Thyroid gland (tissue), 4 donors: ENCODE data around the gene ZER1. TPM values are rescaled to one million over a fixed set of nuclear protein-coding genes. Genes with fewer than 3 reads are reported as not detected.

Source experiments
- DNase-seq, 2 donors: peaks; one replicate each; pipeline ENCODE4 v3.0.0-alpha.2; 2019
- H3K27ac ChIP-seq, 3 donors: fragments of 200-600 bp; sonication (generic); 1 replicate in 2 of 3; 2 replicates in 1 of 3; pipeline ENCODE4 v1.5.1; 2016 to 2019; ENCODE audit warnings: mild to moderate bottlenecking in 1 of 3, moderate library complexity in 1 of 3
- H3K27me3 ChIP-seq: fragments of 200-600 bp; sonication (generic); one replicate; pipeline ENCODE4 v1.5.1; 2019
- H3K36me3 ChIP-seq, 2 donors: fragments of 200-600 bp; sonication (generic); one replicate each; pipeline ENCODE4 v1.5.1; 2016 to 2019
- H3K4me1 ChIP-seq, 2 donors: fragments of 200-600 bp; sonication (generic); one replicate each; pipeline ENCODE4 v1.5.1; 2017 to 2019
- H3K4me3 ChIP-seq, 3 donors: fragments of 200-600 bp; sonication (generic); replicated peaks in 1 of 3; 1 replicate in 2 of 3; 2 replicates in 1 of 3; pipeline ENCODE4 v1.5.1; 2016; ENCODE audit warnings: mild to moderate bottlenecking in 1 of 3
- H3K9me3 ChIP-seq: fragments of 200-600 bp; sonication (generic); one replicate; pipeline ENCODE4 v1.5.1; 2017
- POLR2A ChIP-seq, 2 donors: fragments of 450-650 bp; IDR thresholded peaks; one replicate each; pipeline ENCODE4 v1.6.1; 2017; ENCODE audit warnings: antibody characterized with exemption in 2 of 2, mild to moderate bottlenecking in 2 of 2, moderate library complexity in 1 of 2
- WGBS, 2 donors: methylation state at CpG; one replicate each; pipeline ENCODE4 v1.1.5; 2017; 5-methylcytosine and 5-hydroxymethylcytosine counted together
- intact Hi-C: fragments of 100-400 bp; cut with DNase I; formaldehyde crosslinking; loops from one replicate; pipeline ENCODE4 v1.15.1; 2023
- total RNA-seq, 4 donors: library from RNA; depleted of rRNA; stranded (reverse); fragments of >200 nt; gene quantifications; one replicate each; pipeline ENCODE4 v1.2.3, GENCODE V29; 2016
- TF ChIP-seq, protein P1 (sequence below), 6 experiments: fragments of 200-600 bp in 3 of 6; fragments of 450-650 bp in 3 of 6; sonication (generic) in 3 of 6; IDR thresholded peaks; one replicate each; pipeline ENCODE4 v1.5.1; 2016 to 2019; ENCODE audit warnings: antibody characterized with exemption in 6 of 6, mild to moderate bottlenecking in 2 of 6, inconsistent platforms in 1 of 6, moderate library complexity in 1 of 6

The ZER1 gene
- total RNA-seq, 4 donors from 2014 or later, result 45.1 to 129 (median 70.2) TPM

DNA sequence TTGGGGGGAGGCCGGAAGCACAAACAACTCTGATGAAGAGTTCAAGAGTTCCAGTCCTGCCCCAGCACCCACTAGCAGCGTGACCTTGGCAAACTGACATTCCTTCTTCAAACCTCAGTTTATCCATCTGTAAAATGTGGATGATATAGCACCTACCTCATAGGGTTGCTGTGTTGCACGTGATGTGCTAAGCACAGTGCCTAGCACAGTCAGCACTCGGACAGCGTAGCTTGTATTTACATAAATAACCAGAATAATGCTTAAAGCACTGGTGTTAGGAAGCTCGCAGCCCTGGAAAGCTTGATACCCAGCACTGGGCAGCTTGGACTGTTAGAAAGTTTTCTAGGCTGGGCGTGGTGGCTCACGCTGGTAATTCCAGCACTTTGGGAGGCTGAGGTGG is 64.3 kb downstream of the ZER1 start:
- H3K4me1 ChIP-seq, result peaks cover 0 to 5% of the 10 kb centered on the region in 2 donors
- TF ChIP-seq POLR2A (IDR thresholded peaks at IDR 0.05), result no peak
- TF ChIP-seq, protein P1, sequence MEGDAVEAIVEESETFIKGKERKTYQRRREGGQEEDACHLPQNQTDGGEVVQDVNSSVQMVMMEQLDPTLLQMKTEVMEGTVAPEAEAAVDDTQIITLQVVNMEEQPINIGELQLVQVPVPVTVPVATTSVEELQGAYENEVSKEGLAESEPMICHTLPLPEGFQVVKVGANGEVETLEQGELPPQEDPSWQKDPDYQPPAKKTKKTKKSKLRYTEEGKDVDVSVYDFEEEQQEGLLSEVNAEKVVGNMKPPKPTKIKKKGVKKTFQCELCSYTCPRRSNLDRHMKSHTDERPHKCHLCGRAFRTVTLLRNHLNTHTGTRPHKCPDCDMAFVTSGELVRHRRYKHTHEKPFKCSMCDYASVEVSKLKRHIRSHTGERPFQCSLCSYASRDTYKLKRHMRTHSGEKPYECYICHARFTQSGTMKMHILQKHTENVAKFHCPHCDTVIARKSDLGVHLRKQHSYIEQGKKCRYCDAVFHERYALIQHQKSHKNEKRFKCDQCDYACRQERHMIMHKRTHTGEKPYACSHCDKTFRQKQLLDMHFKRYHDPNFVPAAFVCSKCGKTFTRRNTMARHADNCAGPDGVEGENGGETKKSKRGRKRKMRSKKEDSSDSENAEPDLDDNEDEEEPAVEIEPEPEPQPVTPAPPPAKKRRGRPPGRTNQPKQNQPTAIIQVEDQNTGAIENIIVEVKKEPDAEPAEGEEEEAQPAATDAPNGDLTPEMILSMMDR (IDR thresholded peaks at IDR 0.05), result no peak
- H3K9me3 ChIP-seq, result no peaks in the 10 kb centered on the region
- no peak for DNase-seq
- H3K4me3 ChIP-seq, result no peak overlapping the region
- intact Hi-C loops, result no loop called here
- no peaks in the 10 kb centered on the region for H3K27me3 ChIP-seq
- no peak overlapping the region for H3K27ac ChIP-seq
- 91 to 95% methylated on average over 8 of the region's 8 CpGs for WGBS, 2 donors
- H3K36me3 ChIP-seq, result no peaks in the 10 kb centered on the region

DNA sequence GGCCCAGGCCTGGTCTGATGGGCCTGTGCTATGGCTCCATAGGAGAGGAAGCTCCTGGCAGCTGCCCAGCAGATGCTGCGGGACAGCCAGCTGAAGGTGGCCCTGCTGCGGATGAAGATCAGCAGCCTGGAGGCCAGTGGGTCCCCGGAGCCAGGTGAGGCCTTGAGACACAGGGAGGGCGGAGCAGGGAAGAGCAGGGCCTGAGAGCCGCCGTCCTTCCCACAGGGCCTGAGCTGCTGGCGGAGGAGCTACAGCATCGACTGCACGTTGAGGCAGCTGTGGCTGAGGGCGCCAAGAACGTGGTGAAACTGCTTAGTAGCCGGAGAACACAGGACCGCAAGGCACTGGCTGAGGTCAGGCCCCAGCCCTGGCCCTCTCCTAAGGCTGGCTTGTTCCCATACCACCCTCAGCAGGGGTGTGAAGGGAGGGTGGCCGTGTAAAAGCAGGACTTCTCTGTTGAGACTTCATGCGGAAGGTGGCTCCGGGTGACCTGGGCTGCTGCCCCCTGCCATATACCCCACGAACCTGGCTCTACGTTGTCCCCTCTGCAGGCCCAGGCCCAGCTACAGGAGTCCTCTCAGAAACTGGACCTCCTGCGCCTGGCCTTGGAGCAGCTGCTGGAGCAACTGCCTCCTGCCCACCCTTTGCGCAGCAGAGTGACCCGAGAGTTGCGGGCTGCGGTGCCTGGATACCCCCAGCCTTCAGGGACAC is 64.9 kb downstream of the ZER1 start:
- no peaks in the 10 kb centered on the region for H3K27me3 ChIP-seq
- DNase-seq, result no peak
- WGBS, 2 donors, result 82 to 84% methylated on average over 20 of the region's 23 CpGs
- no peak overlapping the region for H3K27ac ChIP-seq
- H3K9me3 ChIP-seq, result no peaks in the 10 kb centered on the region
- H3K36me3 ChIP-seq, result no peaks in the 10 kb centered on the region
- no peak for TF ChIP-seq POLR2A (IDR thresholded peaks at IDR 0.05)
- TF ChIP-seq, protein P1 (IDR thresholded peaks at IDR 0.05), result no peak
- H3K4me3 ChIP-seq, result no peak overlapping the region
- peaks cover 0 to 9% of the 10 kb centered on the region in 2 donors for H3K4me1 ChIP-seq
- intact Hi-C loops, result no loop called here

DNA sequence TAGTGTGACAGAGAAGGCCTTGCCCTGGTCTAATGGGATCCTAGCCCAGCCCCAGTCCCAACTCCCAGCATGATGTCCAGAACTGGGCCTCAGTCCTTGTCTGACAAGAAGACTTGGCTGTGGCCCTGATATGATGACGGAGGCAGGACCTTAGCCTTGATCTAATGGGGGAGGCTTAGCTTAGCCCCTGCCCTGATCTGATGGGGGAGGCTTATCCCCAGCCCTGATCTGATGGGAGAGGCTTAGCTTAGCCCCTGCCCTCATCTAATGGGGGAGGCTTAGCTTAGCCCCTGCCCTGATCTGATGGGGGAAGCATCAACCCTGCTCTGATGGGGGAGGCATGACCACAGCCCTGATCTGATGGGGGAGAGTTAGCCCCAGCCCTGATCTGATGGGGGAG is 65.7 kb downstream of the ZER1 start:
- Histone ChIP-seq H3K27me3 (no peaks in the 10 kb centered on the region), H3K27ac (no peak overlapping the region), H3K9me3 (no peaks in the 10 kb centered on the region), H3K4me1 (peaks cover 0 to 9% of the 10 kb centered on the region in 2 donors), H3K36me3 (no peaks in the 10 kb centered on the region), H3K4me3 (no peak overlapping the region)
- intact Hi-C loops, result no loop called here
- 100% methylated on average over 1 of the region's 1 CpG for WGBS, 2 donors
- DNase-seq, result no peak
- TF ChIP-seq, protein P1 (IDR thresholded peaks at IDR 0.05), result no peak
- no peak for TF ChIP-seq POLR2A (IDR thresholded peaks at IDR 0.05)

DNA sequence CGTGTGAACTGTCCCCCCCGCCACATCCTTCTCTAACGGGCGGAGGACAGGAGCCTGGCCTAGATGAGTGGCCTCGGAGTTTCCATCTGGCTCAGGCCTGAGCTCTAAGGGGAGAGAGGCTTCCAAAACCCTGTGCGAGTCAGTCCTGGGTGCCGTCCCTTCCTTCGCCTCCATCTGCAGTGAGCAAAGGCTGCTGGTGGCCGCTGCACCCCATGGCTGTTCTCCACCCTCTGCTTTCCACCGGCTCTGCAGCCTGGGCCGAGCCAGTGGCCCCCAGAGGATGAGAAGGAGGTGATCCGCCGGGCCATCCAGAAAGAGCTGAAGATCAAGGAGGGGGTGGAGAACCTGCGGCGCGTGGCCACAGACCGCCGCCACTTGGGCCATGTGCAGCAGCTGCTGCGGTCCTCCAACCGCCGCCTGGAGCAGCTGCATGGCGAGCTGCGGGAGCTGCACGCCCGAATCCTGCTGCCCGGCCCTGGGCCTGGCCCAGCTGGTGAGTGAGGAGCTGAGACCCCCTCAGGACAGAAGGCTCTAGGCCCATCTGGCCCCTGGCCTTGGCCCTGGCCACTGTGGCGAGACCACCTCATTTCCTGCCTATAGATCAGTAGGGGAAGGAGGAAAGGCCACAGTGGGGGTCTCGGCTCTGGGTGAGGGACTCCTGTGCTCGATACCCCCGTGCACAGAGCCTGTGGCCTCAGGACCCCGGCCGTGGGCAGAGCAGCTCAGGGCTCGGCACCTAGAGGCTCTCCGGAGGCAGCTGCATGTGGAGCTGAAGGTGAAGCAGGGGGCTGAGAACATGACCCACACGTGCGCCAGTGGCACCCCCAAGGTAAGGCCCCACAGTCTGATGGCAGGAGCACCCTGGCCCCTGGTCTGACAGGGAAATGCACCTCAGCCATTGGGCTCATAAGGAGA is 66.4 kb downstream of the ZER1 start:
- no peak for TF ChIP-seq POLR2A (IDR thresholded peaks at IDR 0.05)
- TF ChIP-seq, protein P1 (IDR thresholded peaks at IDR 0.05), result no peak
- intact Hi-C loops, result no loop called here
- no peaks in the 10 kb centered on the region for H3K27me3 ChIP-seq
- no peak overlapping the region for H3K4me3 ChIP-seq
- no peaks in the 10 kb centered on the region for H3K36me3 ChIP-seq
- no peak for DNase-seq
- H3K4me1 ChIP-seq, result peaks cover 0 to 9% of the 10 kb centered on the region in 2 donors
- 88% methylated on average over 20 to 31 of the region's 36 CpGs for WGBS, 2 donors
- H3K27ac ChIP-seq, result no peak overlapping the region
- H3K9me3 ChIP-seq, result no peaks in the 10 kb centered on the region

DNA sequence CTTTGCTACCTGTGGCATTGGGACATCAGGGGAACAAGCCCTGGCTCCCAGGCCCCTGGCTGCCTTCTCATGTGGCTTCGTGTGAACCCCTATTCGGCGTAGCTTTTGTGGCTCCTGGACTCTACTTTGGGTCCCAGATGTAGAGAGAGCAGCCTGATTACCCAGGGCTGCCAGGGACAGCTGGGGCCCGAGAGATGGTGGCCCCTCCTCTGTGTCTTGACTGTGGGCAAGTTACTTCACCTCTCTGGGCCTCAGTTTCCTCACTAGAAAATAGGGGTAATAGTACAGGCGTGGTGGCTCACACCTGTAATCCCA is 67.4 kb downstream of the ZER1 start:
- TF ChIP-seq, protein P1 (IDR thresholded peaks at IDR 0.05), result no peak
- TF ChIP-seq POLR2A (IDR thresholded peaks at IDR 0.05), result no peak
- Histone ChIP-seq H3K27ac (peak overlapping the region in 2 of 3 donors; percentile 78 to 80), H3K4me1 (peaks cover 0 to 9% of the 10 kb centered on the region in 2 donors), H3K36me3 (no peaks in the 10 kb centered on the region), H3K4me3 (no peak overlapping the region), H3K27me3 (no peaks in the 10 kb centered on the region), H3K9me3 (no peaks in the 10 kb centered on the region)
- no peak for DNase-seq
- WGBS, 2 donors, result 90 to 97% methylated on average over 4 to 5 of the region's 5 CpGs
- intact Hi-C loops, result no loop called here
